A549 (cell line): Measurements from ENCODE around the gene CRLF3. TPM values are rescaled to one million over a fixed set of nuclear protein-coding genes. Genes with fewer than 3 reads are reported as not detected.

Experiments used
- ATOH8 ChIP-seq: fragments of 250-450 bp; sonication (Bioruptor Pico); IDR thresholded peaks from 2 replicates; pipeline ENCODE4 v1.5.0; 2020; ENCODE audit warnings: low read depth, mild to moderate bottlenecking, moderate library complexity
- CHD4 ChIP-seq: fragments of 200-600 bp; sonication (generic); IDR thresholded peaks from 2 replicates; pipeline ENCODE4 v1.6.1; 2016; ENCODE audit warnings: antibody characterized with exemption, mild to moderate bottlenecking, borderline replicate concordance
- CTCF ChIP-seq: fragments of >200 bp; sonication (Bioruptor Twin); formaldehyde crosslinking; IDR thresholded peaks from 3 replicates; pipeline ENCODE4 v1.5.1; 2016
- EHF ChIP-seq: fragments of 250-450 bp; sonication (Bioruptor Pico); IDR thresholded peaks from 2 replicates; pipeline ENCODE4 v1.5.0; 2020; ENCODE audit warnings: mild to moderate bottlenecking
- EHMT2 ChIP-seq: fragments of 200-600 bp; sonication (generic); IDR thresholded peaks from 2 replicates; pipeline ENCODE4 v1.6.1; 2016; ENCODE audit warnings: antibody characterized with exemption, low read depth, mild to moderate bottlenecking, moderate library complexity
- ESRRA ChIP-seq: fragments of 150-350 bp; IDR thresholded peaks from 2 replicates; pipeline ENCODE4 v1.6.1; 2014; ENCODE audit warnings: mild to moderate bottlenecking, low read length, borderline replicate concordance
- FOSL2 ChIP-seq, 2 experiments: fragments of 450-650 bp in 1 of 2; fragments of >200 bp in 1 of 2; sonication (Bioruptor Twin) in 1 of 2; formaldehyde crosslinking; IDR thresholded peaks; 2 replicates each; pipeline versions ENCODE4 v1.5.0 to v1.6.1; 2016 to 2020; ENCODE audit warnings: mild to moderate bottlenecking in 1 of 2, moderate library complexity in 1 of 2
- HDAC2 ChIP-seq: fragments of 200-600 bp; sonication (generic); IDR thresholded peaks from 2 replicates; pipeline ENCODE4 v1.6.1; 2016
- HEYL ChIP-seq: fragments of 250-450 bp; sonication (Bioruptor Pico); IDR thresholded peaks from 2 replicates; pipeline ENCODE4 v1.8.0; 2021; ENCODE audit warnings: mild to moderate bottlenecking, moderate library complexity
- HOXB13 ChIP-seq: fragments of 250-450 bp; sonication (Bioruptor Pico); IDR thresholded peaks from 2 replicates; pipeline ENCODE4 v1.5.0; 2020; ENCODE audit warnings: low read depth, mild to moderate bottlenecking, moderate library complexity
- JUNB ChIP-seq: fragments of >200 bp; sonication (Bioruptor Twin); formaldehyde crosslinking; IDR thresholded peaks from 2 replicates; pipeline ENCODE4 v1.6.1; 2016
- MAFK ChIP-seq: fragments of 450-650 bp; IDR thresholded peaks from 2 replicates; pipeline ENCODE4 v1.6.1; 2014; ENCODE audit not compliant: partially characterized antibody
- MAX ChIP-seq: IDR thresholded peaks from 2 replicates; pipeline ENCODE4 v1.6.1; 2012
- MAZ ChIP-seq: fragments of 150-350 bp; IDR thresholded peaks from 2 replicates; pipeline ENCODE4 v1.6.1; 2014; ENCODE audit warnings: antibody characterized with exemption, low read depth, low read length, borderline replicate concordance
- NPAS2 ChIP-seq: fragments of 250-450 bp; sonication (Bioruptor Pico); IDR thresholded peaks from 2 replicates; pipeline ENCODE4 v1.8.0; 2022; ENCODE audit warnings: mild to moderate bottlenecking, moderate library complexity, borderline replicate concordance
- NR3C1 ChIP-seq: fragments of >200 bp; sonication (Bioruptor Twin); formaldehyde crosslinking; IDR thresholded peaks from 3 replicates; pipeline ENCODE4 v1.6.1; 2017
- PBX3 ChIP-seq: IDR thresholded peaks from 2 replicates; pipeline ENCODE4 v1.6.1; 2012
- PHF8 ChIP-seq: fragments of 200-600 bp; sonication (generic); IDR thresholded peaks from 2 replicates; pipeline ENCODE4 v1.6.1; 2016; ENCODE audit warnings: low read depth, mild to moderate bottlenecking, antibody characterized with exemption, moderate library complexity, borderline replicate concordance
- POLR2AphosphoS2 ChIP-seq: conservative IDR thresholded peaks from 2 replicates; pipeline ENCODE4 v1.6.1; 2012; ENCODE audit warnings: low read length, improper control_type of control experiment, inconsistent platforms
- RAD21 ChIP-seq, 2 experiments: fragments of >200 bp in 1 of 2; sonication (Bioruptor Twin) in 1 of 2; formaldehyde crosslinking in 1 of 2; IDR thresholded peaks in 1 of 2; conservative IDR thresholded peaks in 1 of 2; 2 replicates in 1 of 2; 3 replicates in 1 of 2; pipeline ENCODE4 v1.6.1; 2012 to 2018; ENCODE audit warnings: inconsistent platforms in 1 of 2
- RARB ChIP-seq: fragments of 250-450 bp; sonication (Bioruptor Pico); IDR thresholded peaks from 2 replicates; pipeline ENCODE4 v1.8.0; 2021; ENCODE audit warnings: mild to moderate bottlenecking, moderate library complexity
- RFX5 ChIP-seq: fragments of 450-650 bp; IDR thresholded peaks from 2 replicates; pipeline ENCODE4 v1.7.1; 2014; ENCODE audit warnings: antibody characterized with exemption, mild to moderate bottlenecking, moderate library complexity
- RNF2 ChIP-seq: fragments of 200-600 bp; sonication (generic); IDR thresholded peaks from 2 replicates; pipeline ENCODE4 v1.6.1; 2016; ENCODE audit warnings: low read depth, mild to moderate bottlenecking, antibody characterized with exemption, moderate library complexity, borderline replicate concordance
- TFCP2L1 ChIP-seq: fragments of 250-450 bp; sonication (Bioruptor Pico); IDR thresholded peaks from 2 replicates; pipeline ENCODE4 v1.5.0; 2021; ENCODE audit warnings: mild to moderate bottlenecking
- ZNF302 ChIP-seq: fragments of 250-450 bp; sonication (Bioruptor Pico); IDR thresholded peaks from 2 replicates; pipeline ENCODE4 v1.9.0; 2021; ENCODE audit warnings: inconsistent platforms, mild to moderate bottlenecking, moderate library complexity
- ZSCAN20 ChIP-seq: fragments of 250-450 bp; sonication (Bioruptor Pico); IDR thresholded peaks from 2 replicates; pipeline ENCODE4 v1.8.0; 2022; ENCODE audit warnings: mild to moderate bottlenecking, moderate library complexity
- polyA plus RNA-seq, 4 experiments: library from polyadenylated mRNA; depleted of rRNA in 3 of 4; stranded (reverse); fragments of >200 nt; fragmentation: RNase III in 1 of 4; extraction: RNeasy Plus Mini Kit Qiagen cat#74134 plus additional on column Dnase treatment in 1 of 4; gene quantifications; 2 replicates in 3 of 4; 3 replicates in 1 of 4; pipeline ENCODE4 v1.2.3, GENCODE V29; 2011 to 2017

CRLF3 gene
- polyA plus RNA-seq, 2 of the 4 experiments (the other 2 are of a cell fraction) = 17.4 to 31.0 TPM

GRCh38 chr17:30824356-30825145, at the start of gene CRLF3 (continued):
- TF ChIP-seq EHMT2 (no peak), ZSCAN20 (CRISPR knock-in tag) (no peak), PHF8 (peak; percentile 73), RNF2 (no peak), CTCF (peak; percentile 73), TFCP2L1 (CRISPR knock-in tag) (peak; percentile 47; the same call in 1 of the 2 replicates), EHF (CRISPR knock-in tag) (no peak), POLR2AphosphoS2 (no peak), MAFK (no peak), MAZ (0 out of 2 replicates have a peak, but pooled peaks have one; percentile 5), MAX (peak; percentile 97), ZNF302 (CRISPR knock-in tag) (no peak), NR3C1 (no peak), CHD4 (no peak; the same call in 1 of the 2 replicates), HEYL (no peak), ESRRA (no peak), RFX5 (no peak), FOSL2 (IDR thresholded peaks at IDR 0.05) (no peak), FOSL2 (CRISPR knock-in tag; IDR thresholded peaks at IDR 0.05) (no peak), JUNB (no peak), RARB (CRISPR knock-in tag) (no peak), PBX3 (peak; percentile 96), NPAS2 (no peak), HDAC2 (no peak), HOXB13 (CRISPR knock-in tag) (0 out of 2 replicates have a peak, but pooled peaks have one; percentile 30), ATOH8 (CRISPR knock-in tag) (peak; percentile 83; the same call in 1 of the 2 replicates), RAD21 (conservative IDR thresholded peaks at IDR 0.05 in 1 of 2, IDR thresholded peaks at IDR 0.05 in 1 of 2) (peak; percentile 33 to 60; a peak in 4 of 5 replicates)
